GM19372 (cell line): ENCODE measurements around the gene C2orf74.
"Not testable (repeated sequence)": the region's sequence is repeated elsewhere in the genome, so short reads cannot be mapped to it uniquely, and the experiment has no call there.

Source experiments
- ATAC-seq: cut with Tn5 transposase; IDR thresholded peaks from one replicate; pipeline ENCODE4 v1.9.1; 2021; ENCODE audit warnings: mild to moderate bottlenecking, low read depth, moderate library complexity; ENCODE audit not compliant: unreplicated experiment

C2orf74 gene

DNA sequence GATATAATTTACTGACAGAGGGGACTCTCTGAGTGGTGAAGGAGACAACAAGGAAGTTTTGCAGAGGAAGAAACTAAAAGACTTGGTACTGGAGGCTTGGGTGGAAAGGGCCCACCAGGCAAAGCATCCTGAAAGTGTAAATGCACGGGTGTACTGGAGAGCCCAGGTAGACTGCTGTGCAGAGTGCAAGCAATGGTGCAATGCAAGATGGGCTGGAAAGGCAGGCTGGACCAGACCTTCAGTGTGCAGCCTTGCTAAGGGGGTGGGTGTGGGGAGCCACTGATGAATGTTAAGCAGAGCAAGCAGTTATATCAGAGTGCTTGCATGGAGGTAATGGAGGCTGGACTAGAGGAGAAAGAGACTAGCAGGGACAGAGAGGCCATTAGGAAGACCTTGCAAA, 10.7 kb downstream of the C2orf74 start:
- no peak for ATAC-seq

DNA sequence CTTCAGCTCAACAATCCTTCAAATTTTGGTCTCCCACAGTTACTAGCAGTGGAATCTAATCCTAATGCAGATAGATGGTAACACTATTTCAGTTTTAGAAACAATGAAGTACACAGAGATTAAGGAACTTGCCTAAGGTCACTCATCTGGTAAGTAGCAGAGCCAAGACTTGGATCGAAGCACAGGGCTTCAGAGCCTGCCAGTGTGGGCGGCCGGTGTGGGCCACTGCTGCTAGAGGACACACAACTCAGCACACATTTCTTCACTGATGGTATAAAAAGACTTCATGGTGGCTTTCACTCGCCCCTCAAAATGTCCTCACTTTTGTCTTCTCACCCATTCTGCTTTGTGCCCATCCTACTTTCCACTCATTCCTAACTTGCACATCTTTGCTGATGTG, 11.1 kb downstream of the C2orf74 start:
- no peak for ATAC-seq

DNA sequence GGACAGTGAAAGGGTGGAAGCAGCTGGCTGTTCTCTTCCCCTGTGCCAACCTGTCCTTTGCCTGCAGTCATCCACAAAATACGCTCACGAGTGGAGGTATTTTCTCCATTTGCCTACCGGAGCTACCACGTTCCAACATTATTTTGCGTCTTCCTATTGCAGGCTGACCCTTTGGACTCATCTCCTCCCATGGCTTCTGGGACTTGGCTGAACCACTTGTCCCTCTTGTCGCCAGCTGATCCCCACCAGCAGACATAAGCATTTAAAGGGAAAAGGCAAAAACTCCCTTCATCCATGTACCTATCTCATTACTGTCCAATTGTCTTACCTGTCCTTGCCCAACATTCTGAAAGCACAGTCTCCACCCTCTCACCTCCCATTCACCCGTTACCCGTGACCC, 13.0 kb downstream of the C2orf74 start:
- ATAC-seq: no peak

DNA sequence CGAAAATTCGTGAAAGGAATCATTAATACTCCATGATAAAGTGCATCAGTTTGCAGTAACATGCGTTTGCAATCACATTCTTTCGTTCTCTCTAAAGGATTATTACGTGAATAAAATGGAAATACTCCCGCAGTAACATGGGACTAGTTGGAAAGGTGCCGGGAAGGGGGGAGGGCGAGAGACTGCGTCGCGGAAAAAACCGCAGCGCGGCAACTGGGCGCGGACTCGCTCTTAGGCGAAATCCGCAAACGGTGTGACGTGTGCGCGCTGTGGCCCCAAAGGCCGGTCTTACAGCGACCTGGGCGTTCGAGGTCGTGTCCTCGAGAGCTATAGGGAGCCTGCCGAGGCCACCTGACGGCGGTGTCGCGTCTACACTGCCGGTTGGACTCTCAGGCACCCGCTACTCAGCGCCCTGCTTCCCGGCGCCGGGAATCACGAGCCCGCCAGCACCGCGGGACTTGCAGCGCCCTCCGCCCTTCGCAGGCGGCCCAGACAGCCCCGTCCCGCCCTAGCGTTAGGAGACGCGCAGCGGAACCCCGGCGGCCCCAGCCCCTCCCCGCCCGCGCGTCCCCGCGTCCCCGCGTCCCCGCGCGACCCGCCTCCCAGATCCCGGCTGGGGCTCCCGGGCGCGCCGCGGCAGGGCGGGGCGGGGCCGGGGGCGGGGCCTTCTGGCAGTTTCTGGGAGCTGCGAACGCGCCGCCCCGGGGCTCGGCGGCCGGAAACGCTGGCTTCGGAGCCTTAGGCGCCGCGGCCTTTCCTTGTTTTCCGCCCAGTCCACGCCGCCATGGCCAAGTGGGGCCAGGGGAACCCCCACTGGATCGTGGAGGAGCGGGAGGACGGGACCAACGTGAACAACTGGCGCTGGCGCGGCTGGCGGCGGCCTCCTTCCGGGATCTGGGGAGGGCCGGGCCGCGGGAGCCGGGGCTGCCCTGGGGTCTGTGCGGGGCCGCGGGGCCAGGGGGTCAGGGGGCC, 15.1 kb downstream of the C2orf74 start:
- ATAC-seq: peak; percentile 76

DNA sequence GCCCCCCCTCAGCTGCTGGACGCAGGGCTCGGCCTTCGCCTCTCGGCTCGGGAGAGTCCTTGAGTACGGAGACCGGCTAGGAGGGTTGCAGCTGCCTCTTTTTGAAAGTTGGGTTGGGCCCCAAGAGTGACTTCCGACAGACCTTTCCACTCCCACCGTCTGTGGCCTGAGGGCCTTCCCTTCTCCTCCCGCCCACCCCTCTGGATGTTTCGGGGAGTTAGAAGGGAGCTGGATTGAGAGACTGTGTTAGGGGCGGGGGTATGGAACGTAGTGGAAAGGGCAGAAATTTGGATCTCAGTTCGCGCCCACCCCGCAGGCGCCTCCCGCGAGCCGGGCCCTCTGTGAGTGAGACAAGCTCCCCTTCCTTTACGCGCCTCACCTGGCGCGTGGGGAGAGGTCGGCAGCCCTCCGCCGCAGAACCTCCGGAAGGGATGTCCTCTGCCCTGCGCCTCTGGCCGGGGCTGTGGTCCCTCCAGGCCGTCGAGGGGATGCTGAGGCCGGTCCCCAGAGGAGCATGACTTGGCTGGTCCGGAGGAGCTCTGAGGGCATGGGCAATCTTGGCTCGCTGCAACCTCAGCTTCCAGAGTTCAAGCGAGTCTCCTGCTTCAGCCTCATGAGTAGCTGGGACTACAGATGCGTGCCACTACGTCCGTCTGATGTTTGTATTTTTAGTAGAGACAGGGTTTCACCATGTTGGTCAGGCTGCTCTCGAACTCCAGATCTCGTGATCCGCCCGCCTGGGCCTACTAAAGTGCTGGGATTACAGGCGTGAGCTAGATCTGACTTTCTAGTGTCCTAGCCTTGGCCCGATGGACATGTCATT, 15.9 kb downstream of the C2orf74 start:
- no peak for ATAC-seq

DNA sequence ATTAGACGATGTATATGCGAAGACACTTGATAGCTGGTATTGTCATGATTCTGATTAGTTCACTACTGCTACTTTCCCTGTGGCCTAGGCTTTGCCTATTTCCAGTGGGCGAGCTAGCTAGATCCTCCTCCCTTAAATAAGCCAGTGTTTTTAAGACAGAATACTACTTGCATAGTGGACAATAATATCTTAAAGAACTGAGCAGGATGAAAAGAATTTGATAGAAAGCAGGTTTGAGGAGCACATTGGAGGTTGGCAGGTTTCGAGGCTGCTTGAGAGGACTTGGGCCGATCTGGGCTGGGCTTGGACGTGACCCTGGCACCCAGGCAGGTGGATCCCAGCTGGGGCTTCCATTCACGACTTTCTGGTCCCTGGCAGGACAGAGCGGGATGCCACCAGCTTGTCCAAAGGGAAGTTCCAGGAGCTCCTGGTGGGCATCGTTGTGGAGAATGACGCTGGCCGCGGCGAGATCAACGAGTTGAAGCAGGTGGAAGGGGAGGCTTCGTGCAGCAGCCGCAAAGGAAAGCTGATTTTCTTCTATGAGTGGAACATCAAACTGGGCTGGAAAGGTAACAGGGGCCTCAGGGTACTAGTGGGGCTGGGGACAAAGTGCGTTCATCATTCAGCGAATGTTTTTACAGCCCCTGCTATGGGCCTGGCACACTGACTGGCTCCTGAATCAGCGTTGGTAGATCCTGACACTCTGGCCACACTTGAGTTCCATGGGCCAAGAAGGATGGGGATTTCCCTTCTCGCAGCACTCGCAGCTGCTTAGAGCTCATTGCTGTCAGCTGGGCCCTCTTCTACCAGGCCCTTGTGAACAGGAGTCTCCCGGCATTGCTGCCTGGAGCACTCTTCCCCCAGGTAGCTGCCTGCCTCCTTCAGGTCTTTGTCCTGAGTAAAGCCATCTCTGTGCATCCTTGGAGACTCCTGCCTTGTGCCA, 16.9 kb downstream of the C2orf74 start:
- ATAC-seq: no peak

DNA sequence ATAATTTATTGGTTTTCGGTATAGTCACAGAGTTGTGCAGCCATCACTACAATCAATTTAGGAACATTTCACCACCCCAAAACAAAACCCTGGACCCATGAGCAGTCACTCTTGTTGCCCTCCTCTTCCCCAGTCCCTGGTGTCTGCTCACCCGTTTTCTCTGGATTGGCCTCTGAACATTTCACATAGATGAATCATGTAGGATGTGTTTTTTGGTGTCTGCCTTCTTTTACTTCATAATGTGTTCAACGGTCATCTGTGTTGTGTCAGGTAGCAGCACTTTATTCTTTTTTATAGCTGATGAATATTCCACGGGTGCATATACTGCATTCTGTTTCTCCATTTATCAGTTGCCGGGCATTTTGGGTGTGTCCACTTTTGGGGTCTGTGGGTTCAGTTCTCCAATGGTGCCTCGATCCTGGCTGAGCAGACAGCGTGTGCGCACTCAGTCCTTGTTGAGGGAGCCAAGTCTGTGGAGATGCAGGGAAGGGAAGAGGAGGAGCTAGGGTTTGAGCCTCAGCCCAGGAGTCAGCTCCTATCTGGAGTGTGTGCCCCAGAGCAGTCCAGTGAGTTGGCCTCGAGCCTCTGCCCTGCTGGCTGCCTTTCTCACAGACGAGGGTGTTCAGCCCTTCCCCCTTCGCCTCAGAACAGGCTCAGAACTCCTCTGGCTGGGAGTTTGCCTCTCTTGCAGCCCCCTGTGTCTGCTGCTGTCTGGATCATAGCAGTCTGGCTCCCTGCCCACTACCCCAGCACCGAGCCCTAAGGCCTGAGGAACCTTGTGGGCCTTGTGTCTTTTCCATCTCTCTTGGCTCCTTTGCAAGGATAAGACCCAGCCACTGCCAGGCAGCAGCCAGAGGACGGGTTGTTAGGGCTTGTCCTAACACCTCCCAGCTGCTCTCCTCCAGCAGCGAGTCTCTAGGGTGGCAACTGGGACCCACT, 18.0 kb downstream of the C2orf74 start:
- no peak for ATAC-seq

DNA sequence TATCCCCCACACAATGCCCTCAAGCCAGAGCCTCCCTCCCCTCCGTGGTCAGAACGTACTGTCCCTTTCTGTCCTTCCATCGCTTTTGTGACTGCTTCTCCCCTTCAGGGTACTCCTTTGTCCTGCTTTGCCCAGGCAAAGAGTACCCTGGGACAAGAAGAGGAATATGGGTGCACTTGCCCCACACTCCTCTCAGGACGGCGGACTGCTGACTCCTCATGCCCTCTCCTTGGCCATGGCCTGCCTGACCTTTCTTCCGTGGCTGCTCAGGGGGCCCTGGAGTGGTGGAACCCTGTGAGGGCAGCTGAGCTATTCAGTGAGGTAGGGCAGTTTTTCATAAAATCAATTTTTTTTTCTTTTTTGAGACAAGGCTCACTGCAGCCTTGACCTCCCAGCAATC, 18.7 kb downstream of the C2orf74 start:
- no peak for ATAC-seq

DNA sequence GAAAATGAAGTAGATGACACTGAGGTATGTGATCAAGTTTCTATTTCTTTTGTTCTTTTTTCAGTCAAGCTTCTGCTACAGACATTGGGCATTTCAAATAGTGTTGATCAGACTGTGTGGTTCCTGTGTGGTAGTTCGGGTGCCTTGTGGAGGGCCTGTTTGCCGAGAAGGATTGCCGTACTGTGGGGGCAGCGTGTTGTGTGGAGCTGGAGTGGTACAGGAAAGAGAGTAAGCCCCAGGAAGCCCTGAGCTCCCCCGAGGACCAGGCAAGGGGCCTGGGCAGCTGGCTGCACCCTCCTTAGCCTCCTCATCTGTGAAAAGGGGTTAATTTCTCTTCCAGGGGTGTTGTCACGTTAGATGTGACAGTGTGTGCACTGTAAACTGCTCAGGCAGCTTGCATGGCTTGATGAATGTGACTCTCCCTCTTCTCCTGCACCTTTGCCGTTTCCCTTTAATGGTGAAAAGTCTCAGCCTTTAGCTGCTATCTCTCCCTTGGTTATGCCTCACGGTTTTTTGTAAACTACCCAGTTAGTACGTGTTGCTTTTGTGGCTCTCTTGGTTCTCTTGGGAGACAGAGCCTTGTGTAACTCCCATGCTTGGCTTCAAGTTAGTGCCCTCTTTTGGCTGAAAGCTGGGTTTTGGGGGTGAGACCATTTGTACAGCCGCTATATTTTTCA, 19.5 kb downstream of the C2orf74 start:
- ATAC-seq: no peak

DNA sequence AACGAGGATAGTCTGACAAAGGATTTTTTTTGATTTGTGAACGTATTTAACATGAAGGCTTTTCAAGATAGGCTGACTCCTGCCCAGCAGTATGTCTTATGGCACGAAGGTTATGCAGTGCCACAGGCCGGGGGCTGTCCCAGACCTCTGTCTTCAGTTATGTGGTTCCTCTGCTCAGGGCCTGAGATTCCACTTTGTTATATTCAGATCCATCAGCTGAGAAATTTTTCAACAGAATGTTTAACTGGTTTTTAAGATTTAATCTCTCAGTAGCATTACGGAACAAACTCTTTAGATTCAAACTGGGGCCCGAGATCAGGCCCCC, 20.0 kb downstream of the C2orf74 start:
- ATAC-seq: no peak

DNA sequence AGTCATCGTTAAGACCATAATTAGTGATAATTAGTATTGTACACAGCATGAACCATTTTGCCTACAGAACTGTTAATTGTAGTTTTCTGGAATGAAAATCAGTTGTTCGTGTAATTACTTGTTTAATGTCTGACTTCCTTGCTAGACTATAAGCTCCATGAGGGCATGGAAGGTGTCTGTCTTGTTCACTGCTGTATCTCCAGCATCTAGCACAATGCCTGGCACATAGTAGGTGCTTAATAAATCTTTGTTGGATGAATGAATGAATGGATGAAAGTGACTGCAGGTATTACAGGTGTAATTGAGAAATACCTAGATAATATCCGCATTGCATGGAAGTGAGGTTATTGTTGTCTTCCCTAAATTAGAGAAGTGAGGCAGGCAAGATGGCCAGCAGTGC, 21.8 kb downstream of the C2orf74 start:
- no peak for ATAC-seq

DNA sequence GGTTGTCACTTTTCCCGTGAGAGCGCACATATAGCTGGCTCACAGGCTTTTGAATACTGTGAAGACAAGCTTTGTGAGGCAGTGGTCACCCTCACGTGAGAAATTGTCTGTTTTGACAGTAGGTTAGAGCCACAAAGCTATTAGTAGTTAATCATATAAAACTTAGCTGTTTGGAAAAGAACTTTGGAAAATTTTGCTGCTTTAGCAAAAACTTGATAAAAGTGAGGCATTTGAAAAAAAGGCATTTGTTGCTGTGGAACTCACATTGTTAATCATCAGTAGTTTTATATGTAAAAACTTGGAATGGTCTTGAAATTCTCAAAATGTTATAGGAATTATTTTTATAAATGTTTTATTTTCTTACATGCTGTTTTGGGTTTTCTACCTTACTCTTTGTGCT, 22.3 kb downstream of the C2orf74 start:
- ATAC-seq: no peak

DNA sequence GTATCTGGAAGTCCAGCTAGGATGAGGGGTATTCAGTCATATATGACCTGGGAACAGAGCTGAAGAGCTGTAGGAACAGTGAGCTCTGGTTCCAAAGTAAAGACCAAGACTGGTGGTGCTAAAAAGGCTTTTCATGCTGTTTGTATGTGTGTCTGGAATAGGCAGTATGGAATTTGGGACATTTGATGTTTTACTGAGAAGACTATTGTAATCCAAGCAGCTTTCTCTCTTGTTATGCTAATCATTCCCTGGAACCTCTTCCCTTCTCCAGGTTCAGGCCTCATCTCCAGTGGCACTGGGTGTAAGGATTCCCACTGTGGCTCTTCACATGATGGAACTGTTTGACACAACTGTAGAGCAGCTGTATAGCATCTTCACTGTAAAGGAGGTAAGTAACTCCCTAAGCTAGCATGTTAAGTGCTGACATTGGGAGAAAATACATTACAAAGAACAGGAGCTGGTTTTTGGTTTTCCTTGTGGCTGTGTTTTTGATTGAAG, 23.3 kb downstream of the C2orf74 start:
- ATAC-seq: no peak

DNA sequence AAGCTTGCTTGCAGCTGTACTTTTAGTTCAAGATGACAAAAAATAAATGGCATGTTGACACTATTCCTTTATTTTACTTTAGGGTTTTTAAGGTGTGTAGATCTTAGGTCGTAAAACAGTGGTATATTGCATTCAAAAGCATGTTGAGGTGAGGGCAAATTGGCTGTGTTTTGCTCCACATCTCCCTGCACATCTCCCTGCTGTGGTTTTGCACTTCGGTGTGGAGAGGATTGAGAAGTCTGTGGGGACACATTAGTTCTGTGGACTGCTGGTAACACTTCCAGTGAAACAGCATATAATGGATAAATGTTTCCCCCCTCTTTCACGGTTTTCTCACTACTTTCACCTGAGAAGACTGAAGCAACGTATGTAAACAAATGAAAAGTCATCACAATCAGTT, 25.1 kb downstream of the C2orf74 start:
- ATAC-seq: no peak

DNA sequence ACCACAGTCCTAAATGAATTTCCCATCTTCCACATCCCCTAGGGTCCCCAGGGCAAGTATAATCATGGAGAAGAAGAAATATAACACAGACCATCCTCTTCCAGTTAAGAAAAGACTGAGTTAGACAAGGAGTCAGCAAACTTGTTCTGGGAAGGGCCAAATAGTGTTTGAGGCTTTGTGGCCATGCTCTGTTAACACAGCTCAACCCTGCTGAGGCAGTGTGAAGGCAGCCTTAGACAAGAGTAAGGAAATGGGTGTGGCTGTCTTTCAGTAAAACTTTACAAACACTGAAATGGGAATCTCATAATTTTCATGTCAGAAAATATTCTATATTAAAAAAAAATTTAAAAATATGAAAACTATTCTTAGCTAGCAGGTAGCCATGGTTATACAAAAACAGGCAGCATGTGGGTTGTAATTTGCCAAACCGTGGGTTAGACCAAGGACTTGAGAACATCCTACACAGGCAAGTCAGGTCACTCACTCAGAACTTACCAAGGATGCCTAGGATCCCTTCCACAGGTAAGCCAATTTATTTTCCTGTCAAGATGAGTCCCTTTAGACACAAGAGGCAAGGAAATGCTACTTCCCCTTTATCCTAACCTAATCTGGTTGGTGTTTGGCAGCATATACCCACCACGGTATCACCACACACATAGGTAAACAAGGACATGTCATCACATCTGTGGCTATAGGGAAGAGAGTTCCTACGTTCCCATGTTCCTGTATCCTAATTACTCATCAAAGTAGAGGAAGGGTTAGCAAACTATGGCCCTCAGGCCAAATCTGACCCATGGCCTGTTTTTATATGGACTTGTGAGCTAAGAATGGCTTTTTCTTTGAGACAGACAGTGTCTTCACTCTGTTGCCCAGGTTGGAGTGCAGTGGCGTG, 31.9 kb downstream of the C2orf74 start:
- no peak for ATAC-seq

DNA sequence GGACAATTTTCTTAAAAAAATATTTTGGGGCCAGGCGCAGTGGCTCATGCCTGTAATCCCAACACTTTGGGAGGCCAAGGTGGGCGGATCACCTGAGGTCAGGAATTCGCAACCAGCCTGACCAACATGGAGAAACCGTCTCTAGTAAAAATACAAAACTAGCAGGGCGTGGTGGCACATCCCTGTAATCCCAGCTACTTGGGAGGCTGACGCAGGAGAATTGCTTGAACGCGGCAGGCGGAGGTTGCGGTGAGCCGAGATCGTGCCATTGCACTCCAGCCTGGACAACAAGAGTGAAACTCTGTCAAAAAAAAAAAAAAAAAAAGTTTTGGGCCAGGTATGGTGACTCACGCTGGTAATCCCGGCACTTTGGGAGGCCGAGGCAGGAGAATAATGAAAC, 32.7 kb downstream of the C2orf74 start:
- ATAC-seq: not testable (repeated sequence)

DNA sequence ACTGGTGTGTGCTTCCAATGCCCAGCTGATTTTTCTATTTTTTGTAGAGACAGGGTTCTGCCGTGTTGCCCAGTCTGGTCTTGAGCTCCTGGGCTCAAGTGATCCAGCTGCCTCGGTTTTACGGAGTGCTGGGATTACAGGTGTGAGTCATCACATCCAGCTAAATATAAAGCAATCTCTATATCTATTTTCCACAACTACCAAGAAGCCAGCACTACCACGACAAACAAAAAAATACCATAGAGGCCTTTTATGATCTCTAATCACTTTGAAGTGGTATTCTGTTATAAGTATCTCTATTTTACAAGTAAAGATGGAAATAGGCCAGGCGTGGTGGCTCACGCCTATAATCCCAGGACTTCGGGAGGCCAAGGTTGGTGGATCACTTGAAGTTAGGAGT, 34.7 kb downstream of the C2orf74 start:
- no peak for ATAC-seq

DNA sequence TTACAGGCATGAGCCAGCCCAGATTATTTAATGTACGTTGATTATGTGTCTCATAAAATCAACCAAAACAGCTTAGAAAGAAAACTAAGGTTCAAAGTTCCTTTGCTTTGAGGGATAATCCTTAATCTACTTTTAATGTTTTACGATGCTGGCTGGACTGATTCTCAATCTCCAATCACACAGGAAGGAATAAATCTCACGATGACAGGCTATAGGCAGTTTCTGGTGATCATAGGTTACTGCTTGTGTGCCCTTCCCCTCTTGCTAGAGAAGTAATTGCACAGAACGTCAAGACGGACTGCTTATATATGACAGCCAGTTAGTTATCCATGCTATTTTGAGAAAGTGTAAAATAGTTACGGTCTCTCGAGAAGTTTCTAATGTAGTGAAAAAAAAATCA, 43.1 kb downstream of the C2orf74 start:
- no peak for ATAC-seq
